GM19239 (cell line): Measurements from ENCODE around the gene CNBD2.
"Not testable (repeated sequence)": the region's sequence is repeated elsewhere in the genome, so short reads cannot be mapped to it uniquely, and the experiment has no call there.

Experiments
- DNase-seq: peaks from one replicate; pipeline ENCODE4 v3.0.0; 2011; ENCODE audit warnings: low spot score; ENCODE audit not compliant: insufficient read length
- FAIRE-seq: peaks from 2 replicates; lab custom pipeline; 2011; peaks lifted over from hg19 to GRCh38; lab: Jason Lieb, UNC

Gene CNBD2

DNA sequence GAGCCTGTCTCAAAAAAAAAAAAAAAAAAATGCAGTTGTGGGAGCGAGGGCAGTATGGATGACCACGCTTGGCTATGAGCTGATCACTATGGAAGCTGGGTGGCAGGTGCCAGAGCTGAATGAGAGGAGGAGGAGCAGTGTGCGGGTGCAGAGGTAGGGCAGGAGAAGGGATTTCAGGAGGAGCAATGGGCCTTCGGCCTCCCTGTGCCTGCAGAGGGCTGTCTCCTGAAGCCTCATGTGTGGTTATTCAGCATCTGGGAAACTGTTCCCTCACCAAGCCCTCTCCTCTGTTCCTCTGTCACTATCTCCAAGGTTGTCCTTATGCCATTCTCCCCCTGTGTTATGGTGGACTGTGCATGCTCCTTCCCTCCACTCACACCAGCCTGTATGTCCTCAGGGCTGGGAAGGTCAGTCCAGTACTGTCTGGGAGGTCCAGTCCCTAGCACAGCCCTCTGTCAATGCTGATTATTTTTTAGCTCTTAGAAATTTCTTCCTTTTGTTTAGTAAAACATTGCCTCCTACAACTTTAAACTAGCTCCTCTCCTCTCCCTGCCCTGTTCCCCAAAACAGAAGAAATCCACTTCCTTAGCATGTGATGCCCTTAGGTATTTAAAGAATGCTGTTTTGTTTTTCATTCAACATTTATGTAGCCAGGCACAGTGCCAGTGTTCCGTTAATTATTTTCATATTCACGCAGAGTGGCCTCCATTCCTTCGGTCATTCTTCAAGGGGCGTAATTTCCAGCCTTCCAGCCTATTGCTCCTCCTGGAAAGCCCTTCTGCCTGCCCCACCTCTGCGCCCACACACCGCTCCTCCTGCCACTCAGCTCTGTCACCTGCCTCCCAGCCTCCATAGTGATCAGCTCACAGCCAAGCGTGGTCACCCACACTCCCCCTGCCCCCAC lies 48.9 kb downstream of the CNBD2 start:
- DNase-seq (no peak), FAIRE-seq (no peak)

DNA sequence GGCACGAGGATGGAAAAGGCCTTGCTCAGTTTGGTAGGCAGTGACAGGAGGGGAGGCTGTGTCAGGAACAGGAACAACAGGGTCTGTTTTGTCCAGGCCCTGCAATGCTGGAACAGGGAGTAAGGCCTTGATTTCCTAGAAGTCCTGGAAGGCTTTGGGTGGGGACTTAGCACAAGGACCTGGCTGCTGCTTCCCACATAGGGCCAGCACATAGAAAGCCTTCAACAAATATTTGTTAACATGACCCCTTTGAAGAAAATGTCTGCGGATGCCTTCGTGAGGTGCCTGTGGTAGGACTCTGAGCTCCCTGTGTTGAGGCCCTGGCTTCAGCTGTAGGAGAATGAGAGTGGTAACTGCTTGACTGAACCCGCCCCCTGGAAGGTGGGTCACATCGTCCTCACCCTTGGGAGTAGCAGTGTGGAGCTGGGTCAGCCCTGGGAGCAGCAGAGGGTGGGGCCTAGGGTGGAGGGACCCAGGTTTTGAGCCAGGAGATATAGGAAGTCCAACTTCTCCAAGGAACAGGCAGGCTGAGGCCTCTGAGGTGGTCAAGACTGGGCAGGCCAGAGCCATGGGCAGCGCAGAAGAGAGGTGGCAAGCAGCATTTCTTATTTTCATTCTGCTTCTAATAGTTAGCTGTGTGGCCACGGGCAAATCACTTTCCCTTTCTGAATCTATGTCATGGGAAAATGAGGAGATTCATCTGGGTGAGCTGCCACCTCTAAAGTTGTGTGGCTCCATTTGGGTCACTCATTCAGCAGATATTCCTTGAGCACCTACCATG lies 50.0 kb downstream of the CNBD2 start:
- DNase-seq: no peak
- no peak for FAIRE-seq

DNA sequence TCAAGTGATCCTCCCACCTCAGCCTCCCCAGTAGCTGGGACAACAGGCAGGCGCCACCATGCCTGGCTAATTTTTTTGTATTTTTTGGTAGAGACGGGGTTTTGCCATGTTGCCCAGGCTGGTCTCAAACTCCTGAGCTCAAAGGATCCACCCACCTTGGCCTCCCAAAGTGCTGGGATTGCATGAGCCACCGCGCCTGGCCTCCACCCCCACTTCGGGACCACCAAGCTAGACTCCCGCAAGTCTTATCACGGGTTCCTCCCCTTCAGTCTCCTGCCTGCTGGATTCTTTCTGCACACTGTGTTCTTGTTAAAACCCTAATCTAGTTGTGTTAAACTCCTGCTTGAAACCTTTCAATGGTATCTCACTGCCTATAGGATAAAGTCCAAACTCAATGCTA lies 57.7 kb downstream of the CNBD2 start:
- FAIRE-seq, DNase-seq: not testable (repeated sequence)

DNA sequence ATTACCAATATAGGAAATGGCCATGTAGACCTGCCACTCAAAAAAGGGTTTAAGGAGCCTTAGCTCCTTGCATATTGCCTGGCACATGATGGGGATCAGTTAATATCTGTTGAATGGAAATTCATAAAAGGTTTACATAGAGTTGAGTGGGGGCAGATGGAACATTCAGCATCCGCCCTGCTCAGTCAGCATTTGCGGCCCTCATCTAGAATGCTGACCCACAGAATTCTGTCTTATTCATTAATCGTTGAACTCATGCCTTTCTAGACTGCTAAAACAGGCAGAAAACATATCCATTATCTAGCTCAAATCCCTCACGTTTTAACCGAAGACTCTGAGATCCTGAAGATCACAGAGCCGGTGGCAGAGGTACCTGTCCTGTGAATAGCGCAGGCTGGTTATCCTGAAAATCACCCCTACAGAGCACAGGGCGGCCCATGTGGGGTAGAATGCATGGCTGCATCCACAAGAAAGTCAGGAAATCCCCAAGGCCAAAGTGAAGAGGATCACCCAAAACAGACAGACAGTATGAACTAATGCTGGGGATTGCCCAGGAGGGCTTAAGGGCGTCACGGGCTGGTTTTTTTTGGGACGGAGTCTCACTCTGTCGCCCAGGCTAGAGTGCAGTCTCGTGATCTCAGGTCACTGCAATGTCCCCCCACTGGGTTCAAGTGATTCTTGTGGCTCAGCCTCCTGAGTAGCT lies 59.9 kb downstream of the CNBD2 start:
- DNase-seq: no peak
- no peak for FAIRE-seq

DNA sequence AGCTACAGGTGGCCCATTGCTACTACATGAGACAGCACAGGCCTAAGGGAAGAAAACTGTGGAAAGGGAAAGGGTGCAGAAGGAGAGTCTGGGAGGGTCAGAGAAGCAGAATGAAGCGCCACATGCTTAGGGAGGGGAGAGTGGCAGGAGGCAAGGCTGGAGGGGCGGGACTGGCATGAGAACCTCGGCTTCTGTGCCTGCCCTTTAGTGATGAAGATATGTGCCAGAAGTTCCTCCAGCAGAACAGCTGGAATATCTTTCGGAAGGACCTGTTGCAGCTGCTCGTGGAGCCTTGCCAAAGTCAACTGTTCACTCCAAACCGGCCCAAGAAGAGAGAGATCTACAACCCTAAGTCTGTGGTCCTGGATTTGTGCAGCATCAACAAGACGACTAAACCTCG lies 61.8 kb downstream of the CNBD2 start:
- DNase-seq (no peak), FAIRE-seq (no peak)

DNA sequence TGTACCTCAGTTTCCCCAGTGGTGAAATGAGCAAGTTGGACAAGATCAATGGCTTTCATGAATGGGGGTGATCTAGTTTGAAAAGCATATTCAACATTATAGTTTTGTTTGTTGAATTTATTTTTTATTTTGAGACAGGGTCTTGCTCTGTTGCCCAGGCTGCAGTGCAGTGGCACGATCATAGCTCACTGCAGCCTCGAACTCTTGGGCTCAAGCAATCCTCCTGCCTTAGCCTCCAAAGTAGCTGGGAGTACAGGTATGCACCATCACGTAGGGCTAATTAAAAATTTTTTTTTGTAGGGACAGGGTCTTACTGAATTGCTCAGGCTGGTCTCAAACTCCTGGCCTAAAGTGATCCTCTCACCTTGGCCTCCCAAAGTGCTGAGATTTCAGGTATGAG lies 63.4 kb downstream of the CNBD2 start:
- FAIRE-seq (no peak), DNase-seq (no peak)

DNA sequence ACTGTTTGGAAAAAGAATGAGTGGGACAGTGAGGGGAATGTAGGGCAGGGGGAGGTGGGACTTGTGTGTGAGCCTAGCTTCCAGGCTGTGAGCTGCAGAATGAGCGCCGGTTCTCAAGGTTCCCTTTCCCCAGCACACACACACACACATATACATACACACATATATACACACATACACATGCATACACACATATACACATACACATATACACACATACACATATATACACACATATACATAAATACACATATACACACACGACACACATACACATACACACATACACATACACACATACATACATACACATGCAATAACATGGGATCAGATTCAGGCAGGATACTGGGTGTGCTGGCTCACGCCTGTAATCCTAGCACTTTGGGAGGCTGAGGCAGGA lies 66.5 kb downstream of the CNBD2 start:
- FAIRE-seq: no peak

DNA sequence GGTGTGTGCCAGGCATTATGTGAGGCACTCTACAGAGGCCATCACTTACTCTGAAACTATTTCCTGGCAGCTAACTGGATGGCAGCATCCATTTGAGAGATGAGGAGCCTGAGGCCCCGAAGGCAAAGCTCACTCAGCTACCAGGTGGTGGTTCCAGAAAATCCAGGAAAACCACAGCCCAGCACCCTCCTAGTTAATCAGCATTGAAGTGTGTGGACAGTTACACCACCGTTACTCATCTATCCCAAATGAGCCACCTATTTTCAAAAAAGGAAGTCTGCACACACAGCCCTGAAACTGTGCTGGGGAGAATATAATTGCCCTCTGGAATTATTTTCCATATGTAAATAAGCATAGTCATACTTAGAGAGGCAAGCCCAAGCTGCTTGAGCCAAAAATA lies 67.4 kb downstream of the CNBD2 start:
- FAIRE-seq (no peak), DNase-seq (no peak)

More for the DNA sequence above, 66.5 kb downstream of the CNBD2 start:
- DNase-seq: no peak

DNA sequence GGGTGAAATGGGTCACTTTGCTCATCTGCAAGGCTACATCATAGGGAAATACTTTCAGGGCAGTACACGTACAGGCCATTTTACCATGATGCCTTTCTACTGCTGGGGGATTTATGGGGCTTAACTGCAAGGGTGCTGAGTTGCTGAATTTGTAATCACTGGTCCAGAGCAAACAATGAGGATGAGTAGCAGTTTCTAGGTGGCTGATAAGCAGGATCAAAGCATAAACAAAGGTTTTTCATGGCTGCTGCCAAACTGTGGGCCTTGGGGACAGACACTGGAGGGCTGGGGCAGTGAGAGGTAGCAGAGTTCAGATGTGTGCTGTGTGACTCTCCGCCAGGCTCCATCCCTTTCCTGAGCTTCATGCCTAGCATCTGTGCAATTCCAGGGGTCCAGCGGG lies 68.3 kb downstream of the CNBD2 start:
- DNase-seq: no peak
- no peak for FAIRE-seq

DNA sequence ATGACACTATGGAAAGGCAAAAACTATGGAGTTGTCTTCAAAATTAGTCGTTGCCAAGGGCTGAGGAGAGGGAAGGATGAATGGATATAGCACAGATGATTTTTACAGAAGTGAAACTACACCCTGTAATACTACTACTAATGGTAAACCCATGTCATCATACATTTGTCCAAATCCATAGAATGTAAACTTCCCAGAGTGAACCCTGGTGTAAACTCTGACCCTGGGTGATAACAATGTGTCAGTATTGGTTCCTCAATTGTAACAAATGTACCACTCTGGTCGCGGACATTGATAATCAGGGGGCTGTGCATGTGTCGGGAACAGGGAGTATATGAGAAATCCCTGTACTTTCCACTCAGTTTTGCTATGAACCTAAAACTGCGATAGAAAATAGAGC lies 72.2 kb downstream of the CNBD2 start:
- FAIRE-seq (no peak), DNase-seq (no peak)

DNA sequence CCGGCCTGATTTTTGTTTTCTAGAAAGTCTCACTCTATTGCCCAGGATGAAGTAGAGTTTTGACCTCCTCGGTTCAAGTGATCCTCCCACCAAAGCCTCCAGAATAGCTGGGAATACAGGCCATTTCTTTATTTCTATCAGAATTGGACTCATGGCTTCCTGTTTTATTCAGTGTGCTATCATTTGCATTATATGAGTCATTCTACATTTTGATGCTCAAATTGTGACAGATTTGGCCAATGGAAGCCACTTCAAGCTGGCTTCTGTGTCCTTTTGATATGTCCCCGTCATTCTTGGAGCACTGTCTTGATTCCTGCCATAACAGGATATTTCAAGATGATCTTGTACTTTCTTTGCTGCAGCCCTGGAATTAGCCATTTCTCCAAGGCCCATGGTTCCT lies 75.1 kb downstream of the CNBD2 start:
- DNase-seq: no peak
- FAIRE-seq: no peak

DNA sequence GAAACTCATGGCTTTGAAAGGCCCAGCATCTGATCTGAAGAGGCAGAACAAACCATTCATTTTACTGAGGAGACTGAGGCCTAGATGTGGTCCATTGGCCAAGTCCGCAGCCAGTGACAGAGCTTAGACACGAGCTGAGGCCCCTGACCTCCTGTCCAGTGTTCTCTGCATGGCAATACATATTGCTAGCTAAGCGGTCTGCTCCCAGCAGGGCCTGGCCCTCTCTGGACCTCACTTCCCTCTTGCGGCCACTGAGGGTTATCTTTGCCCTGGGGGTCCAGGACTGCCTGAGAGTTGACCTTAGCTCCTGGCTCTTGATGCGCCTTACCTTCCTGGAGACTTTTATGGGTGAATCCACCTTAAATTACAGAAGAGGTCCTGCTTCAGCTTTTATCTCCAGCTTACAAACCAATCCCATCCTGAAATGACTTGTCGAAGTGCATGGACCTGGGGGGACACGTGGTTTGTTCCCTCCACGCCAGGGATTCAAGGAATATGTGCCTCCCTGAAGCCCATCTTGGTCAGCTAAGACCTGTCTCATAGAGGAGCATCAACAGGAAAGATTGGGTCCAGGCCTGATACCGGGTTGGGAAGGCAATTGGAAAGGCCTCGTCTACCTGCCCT lies 75.6 kb downstream of the CNBD2 start:
- DNase-seq (no peak), FAIRE-seq (no peak)

DNA sequence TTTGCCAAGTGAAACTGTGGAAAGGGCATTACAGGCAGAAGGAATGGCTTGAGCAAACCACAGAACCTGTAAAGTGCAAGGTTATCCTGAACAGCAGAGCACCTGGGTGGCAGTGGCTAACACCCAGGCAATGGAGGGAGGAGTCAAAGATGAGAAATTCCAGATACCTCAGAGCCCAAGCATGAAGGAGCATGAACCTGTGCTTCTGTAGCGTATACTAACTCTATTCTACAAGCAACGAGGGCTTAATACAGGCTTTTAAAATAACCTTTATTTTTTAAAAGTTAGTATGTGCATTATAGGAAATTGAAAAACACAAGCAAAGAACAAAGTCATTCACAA lies 77.0 kb downstream of the CNBD2 start:
- no peak for DNase-seq
- FAIRE-seq: no peak

DNA sequence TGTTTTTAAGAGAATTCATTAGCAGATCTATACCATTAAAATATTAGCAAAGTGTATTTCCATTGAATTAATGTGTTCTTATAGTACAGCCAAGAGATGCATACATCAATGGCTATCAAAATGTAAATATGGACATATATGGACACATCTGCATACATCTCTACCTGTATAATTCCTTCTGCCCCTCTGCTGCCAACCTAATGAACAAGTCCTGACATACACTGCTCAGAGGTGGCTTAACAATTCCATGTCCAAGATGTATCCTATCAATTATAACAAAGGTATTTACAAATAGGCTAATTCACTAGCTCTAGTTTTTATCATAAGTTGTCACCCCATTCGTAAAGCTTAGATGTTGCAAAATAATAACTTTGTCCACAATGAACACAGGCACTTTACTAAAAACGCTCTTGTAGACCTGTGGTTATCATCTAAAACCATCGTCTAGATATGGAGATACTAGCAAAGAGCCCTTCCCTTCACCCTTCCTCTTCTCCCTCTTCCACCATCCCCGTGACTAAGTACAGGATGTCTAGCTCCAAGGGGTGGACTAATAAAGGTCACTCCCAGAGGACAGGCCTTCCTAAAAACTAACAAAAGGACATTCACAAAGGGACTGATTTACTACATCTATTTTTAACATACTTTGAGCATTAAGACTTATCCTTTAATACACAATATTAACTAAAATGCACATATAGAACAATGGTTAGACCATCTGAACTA lies 77.8 kb downstream of the CNBD2 start:
- not testable (repeated sequence) for FAIRE-seq

DNA sequence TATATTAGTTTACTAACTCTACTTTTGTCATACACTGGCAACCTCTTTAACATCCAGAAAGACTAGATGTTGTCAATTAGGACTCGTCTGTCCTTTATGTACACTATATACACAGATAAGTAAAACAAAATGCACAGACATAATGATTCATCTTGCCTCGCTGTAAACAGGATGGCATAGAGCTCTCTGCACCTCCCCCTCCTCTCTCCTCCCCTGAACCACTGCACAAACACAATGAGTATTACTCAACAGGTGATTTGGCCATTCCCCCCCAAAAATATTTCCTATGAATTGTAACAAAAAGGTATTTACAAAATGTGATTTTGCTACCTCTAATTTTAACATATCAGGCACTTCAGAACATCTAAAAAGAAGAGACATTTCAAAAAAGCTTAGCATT lies 81.0 kb downstream of the CNBD2 start:
- not testable (repeated sequence) for FAIRE-seq, DNase-seq

More for the DNA sequence above, 77.8 kb downstream of the CNBD2 start:
- DNase-seq: not testable (repeated sequence)

DNA sequence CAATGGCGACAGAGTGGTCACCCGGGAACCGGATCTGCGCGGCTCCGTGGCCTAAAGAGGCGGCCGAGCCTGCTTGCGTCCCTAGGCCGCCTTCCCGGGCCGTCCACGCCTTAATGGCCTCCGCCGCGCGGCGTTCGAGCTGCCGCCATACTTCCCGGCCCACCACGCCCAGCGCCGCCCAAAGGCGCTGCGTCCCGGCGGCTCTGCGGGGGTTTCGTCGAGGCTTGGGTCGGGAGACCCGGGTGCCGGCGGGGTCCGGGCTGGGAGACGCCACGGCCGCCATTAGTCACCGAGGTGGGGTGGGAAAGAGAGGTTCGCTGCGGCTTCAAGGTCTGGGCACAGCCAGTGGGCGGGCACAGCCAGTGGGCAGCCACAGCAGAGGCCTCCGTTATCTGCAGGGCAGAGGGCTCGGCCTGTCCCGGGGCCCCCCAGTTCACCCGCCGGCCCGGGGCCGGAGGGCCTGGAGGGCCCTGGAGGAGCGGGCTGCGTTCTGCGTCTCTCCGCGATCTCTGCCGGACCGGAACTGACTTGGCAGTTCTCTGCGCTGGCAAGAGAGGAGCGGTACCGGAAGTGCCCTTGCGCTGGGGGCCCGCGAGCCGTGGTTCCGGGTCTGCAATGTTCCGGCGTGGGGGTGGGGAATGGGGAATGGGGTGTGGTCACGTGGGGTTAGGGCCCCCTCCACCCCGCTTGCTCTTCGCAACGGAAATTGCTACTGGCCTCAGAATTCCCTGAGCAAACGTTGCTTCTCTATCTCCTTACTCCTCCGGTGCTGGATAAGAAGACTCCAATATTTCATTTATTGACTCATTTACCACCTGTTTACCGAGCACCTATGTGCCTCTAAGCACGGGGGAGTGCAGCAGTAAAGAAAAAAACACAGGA lies 82.3 kb downstream of the CNBD2 start:
- peak; percentile 88 for DNase-seq
- FAIRE-seq: no peak

DNA sequence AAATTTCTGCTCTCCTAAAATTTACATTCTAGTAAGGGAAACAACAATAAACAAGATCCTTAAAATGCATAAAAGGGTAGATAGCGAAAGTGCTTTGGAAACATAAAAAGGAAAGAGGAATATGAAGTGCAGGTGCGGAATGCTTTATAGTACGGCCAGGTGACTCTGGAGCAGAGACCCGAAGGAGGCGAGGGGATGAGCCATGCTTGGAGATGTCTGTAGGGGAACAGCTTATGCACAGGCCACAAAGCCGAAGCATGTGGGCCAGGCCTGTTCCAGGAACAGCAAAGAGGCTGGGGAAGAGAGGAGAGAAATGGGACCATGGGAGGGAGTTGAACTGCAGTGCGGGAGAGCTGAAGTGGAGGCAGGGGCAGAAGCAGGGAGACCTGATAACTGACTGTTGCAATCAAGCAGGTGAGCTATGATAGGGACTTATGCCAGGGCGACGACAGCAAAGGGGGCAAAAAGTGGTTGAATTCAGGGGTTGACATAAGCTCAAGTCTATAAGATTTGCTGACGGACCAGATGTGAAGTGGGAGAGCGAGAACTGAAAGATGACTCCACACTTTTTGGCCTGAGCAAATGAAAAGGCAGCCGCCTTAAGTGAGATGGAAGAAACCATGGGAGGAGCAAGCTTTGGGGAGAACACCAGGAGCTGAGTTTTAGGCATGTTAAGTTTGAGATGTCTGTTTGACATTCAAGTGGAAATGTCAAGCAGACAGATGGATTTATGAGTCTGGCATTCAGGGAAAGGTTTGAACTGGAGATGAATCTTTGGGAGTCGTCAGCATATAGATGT lies 83.1 kb downstream of the CNBD2 start:
- DNase-seq: no peak
- FAIRE-seq: no peak

DNA sequence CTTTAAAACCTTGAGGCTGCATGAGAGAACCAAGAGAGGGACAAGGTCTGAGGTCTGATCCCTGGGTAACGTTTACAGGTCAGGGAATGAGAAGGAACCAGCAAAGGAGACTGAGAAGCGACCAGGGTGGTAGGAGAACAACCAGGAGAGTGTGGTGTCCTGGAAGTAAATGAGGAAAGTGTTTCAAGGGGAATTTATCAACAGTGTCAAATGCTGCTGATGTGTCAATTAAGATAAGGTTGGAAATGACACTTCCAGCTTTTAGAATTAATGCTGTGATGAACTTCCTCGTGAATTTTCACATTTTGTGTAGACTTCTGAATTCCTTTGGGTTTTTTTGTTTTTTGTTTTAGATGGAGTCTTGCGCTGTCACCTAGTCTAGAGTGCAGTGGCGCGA lies 83.7 kb downstream of the CNBD2 start:
- FAIRE-seq (no peak), DNase-seq (no peak)
